Astrocyte of the hippocampus (primary cell): ENCODE data around the gene UTP4.

ENCODE experiments used
- DNase-seq: peaks from one replicate; pipeline ENCODE4 v3.0.0; 2011; ENCODE audit warnings: low read depth, low spot score

UTP4 gene

DNA sequence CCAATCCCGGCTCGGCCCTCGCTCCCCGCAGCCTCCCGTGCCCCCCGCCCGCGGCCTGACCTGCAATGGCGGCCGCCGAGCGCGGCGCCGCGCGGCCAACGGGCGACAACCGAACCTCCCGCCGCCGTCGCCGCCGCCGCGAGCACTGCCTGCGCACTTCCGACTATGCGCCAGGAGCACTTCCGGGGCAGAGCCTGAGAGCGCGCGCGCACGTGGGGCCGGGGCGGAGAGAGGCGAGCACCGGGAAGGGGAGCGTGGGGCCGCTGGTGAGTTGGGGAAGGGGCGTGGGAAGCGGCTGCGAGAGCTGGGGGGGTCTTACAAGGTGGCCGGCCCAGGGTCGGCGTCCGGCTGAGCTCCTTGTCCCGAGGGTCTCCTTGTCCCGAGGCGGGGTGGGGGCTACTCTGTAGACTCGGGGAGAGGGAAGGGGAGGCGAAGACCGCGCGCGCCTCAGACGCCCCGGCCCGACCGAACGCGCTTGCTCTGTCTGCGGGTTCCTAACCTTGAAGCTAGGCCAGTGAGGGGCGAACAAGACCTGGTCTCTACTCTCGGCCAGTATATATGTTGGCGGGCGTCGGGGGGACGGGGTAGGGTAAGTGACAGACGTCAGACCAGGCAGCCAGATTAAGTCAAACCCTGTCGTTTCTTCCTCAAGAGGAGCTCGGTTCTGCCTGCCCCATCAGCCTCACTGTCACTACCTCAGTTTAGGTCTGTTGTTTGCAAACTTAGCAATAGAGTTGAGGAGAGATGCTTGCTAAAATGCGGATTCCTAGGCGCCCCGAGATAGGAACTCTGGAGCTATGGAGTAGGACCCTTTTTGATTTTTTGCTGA, at the start of gene UTP4, which contains the start of gene CHTF8:
UTP4 (plus strand) TSS at position 226 of the 829 bp plus-strand sequence. CDS start 811 bp downstream, outside the sequence.
CHTF8 (minus strand) TSS at position 165 of the 829 bp plus-strand sequence. CDS start 11,130 bp downstream, outside the sequence.
- peak; percentile 94 for DNase-seq

DNA sequence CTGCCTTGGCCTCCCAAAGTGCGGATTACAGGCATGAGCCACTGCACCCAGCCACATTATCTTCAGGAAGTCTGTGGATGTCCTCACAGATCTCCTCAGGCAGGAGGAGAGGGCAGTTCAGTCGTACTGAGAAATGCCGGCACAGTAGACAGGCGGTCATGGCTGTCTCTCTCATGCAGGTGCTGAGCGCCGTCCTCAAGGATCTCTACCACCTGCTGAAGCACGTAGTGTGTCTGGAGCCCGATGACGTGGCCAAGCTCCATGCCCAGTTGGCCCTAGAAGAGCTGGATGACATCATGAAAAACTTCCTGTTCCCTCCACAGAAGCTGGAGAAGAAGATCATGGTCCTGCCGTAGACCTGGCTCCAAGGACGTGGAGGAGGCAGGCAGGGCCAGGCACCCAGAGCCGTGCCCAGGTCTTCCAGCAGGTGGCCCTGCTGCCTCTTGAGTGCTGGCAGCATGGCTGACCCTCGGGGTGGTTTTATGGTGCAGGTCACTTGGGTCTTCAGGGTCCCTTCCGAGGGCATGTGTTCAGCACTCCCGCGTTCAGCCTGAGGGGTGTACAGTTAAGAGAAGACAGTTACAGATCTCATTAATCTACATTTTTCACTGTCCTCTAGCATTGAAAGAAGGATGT, 49.0 kb upstream of the UTP4 start:
- no peak for DNase-seq

DNA sequence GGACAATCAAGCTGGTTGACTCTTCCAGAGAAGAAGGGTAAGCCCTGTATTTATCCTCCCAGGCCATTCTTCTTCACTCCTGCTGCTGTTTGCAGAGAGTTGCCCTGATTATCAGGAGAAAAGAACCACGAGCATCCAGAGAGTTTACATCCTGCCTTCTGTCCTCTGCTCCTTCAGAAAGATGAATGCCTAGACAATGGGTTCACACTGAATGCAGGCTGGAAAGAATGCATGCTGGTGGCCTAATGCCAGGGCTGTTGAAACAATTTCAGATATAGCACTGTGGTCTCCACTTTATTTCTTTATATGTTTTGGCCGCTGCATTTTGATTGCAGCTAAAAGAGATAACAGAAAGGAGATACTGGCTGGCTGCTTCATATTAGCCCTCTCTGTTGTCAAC, 48.2 kb upstream of the UTP4 start:
- peak; percentile 70 for DNase-seq

- DNase-seq, result no peak
Observed at GRCh38 chr16:69085032-69085695, 47.3 kb upstream of the UTP4 start.

GRCh38 chr16:69087161-69087581, 45.3 kb upstream of the UTP4 start:
- no peak for DNase-seq

DNA sequence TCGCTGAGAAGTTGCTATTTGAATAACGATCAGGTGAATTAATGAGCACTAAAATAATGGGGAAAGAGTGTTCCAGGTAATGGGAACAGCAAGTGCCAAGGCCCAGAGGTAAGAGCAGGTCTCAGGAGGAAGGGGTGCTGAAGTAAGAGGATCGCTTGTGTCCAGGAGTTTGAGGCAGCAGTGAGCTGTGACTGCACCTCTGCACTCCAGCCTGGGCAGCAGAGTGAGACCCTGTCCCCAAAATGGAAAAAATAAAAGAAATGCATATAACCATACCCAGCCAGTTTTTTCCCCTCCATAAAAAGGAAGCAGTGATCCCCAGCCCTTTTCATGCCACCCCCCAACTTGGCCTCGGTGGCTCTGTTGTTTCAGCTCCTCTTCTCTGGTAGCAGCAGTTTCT, 43.8 kb upstream of the UTP4 start:
- no peak for DNase-seq

GRCh38 chr16:69089091-69089910, 43.1 kb upstream of the UTP4 start:
- peak; percentile 57 for DNase-seq

DNA sequence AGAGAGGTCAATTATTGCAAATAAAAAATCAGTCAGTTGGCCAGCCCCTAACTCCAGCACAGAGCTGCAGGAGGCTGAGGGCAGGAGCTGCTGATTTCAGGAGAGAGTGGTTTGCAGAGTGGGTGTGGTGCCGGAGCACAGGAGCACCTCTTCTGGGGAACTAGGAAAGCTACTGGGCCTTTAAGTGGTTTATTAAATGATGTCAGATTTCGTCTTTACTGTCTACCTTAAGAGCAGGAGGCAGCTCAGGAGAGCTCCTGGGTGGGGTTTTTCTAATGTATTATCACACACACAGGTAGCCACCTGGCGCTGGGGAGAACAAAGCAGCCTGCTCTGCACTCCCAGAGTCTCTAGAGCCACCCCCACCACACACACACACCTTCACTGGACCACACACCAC, 38.5 kb upstream of the UTP4 start:
- no peak for DNase-seq

DNA sequence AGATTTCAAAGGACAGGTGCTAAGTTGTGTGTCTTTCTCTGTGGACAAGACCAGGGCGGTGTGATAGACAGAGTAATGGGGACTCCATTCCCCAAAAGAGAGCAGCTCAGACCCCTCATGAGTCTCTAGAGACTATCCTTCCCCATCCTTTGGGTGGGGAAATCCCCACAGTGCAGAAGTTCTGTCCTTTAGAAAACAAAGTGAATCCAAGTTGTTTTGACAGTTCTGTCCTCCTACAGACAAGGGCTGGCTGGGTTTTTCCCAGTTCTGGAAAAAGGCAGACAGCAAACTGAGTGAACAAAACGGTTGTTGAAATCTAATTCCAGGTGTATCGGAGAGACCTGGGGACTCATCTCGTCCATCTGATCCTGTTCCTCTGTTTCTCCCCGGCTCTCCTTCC, 37.9 kb upstream of the UTP4 start:
- DNase-seq, result no peak

GRCh38 chr16:69095193-69095592, 37.3 kb upstream of the UTP4 start:
- no peak for DNase-seq

GRCh38 chr16:69100071-69100691, 32.3 kb upstream of the UTP4 start:
- peak; percentile 44 for DNase-seq

GRCh38 chr16:69105501-69106361, 26.7 kb upstream of the UTP4 start, which contains the start of gene HAS3:
Gene HAS3 (plus strand): TSS chr16:69105653. CDS start chr16:69109396, 3,743 bp downstream.
- DNase-seq, result peak; percentile 86

- DNase-seq, result peak; percentile 39
Observed at GRCh38 chr16:69106491-69107315, 25.7 kb upstream of the UTP4 start.

- peak; percentile 47 for DNase-seq
Observed at GRCh38 chr16:69107316-69107962, 25.0 kb upstream of the UTP4 start.

- peak; percentile 34 for DNase-seq
Observed at GRCh38 chr16:69108064-69108904, 24.2 kb upstream of the UTP4 start.

DNA sequence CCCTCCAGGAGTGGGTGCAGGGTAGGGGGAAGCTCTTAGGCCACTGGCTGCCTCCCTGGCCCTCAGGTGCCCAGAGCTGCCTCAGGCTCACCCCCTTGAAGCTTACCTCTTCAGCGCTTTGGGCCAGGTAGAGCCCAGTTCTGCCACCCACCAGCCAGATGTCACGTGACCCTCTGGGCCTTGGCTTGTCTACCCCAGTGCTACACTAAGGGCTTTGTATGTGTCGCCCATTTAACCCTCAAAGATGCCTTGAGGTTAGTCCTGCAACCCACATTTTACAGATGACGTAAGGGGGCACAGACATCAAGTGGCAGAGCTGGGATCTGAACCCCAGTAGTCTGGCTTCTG, 23.6 kb upstream of the UTP4 start:
- no peak for DNase-seq

- no peak for DNase-seq
Observed at GRCh38 chr16:69109486-69110270, 22.8 kb upstream of the UTP4 start.
